DMS153 treated with DMSO at 0.1 percent for 48 hours (cell line): ENCODE data around the gene ITSN1.
"Not testable (repeated sequence)": the region's sequence is repeated elsewhere in the genome, so short reads cannot be mapped to it uniquely, and the experiment has no call there.

Source experiments
- DNase-seq: peaks from one replicate; lab custom pipeline; 2025; ENCODE audit not compliant: unreplicated experiment; lab: John Stamatoyannopoulos, UW

ITSN1 gene

GRCh38 chr21:33857846-33858666, 215.8 kb downstream of the ITSN1 start:
- DNase-seq: no peak

- DNase-seq: no peak
Observed at GRCh38 chr21:33858667-33859372, 216.5 kb downstream of the ITSN1 start.

- no peak for DNase-seq
Observed at GRCh38 chr21:33859373-33860102, 217.2 kb downstream of the ITSN1 start.

- no peak for DNase-seq
Observed at GRCh38 chr21:33860332-33860879, 218.1 kb downstream of the ITSN1 start.

- no peak for DNase-seq
Observed at GRCh38 chr21:33861125-33861524, 218.8 kb downstream of the ITSN1 start.

- DNase-seq: not testable (repeated sequence)
Observed at GRCh38 chr21:33863191-33863590, 220.9 kb downstream of the ITSN1 start.

- DNase-seq: no peak
Observed at GRCh38 chr21:33864150-33864549, 221.8 kb downstream of the ITSN1 start.

GRCh38 chr21:33865176-33865575, 222.9 kb downstream of the ITSN1 start:
- no peak for DNase-seq

- DNase-seq: no peak
Observed at GRCh38 chr21:33865996-33866575, 223.8 kb downstream of the ITSN1 start.

- DNase-seq: no peak
Observed at GRCh38 chr21:33866826-33867225, 224.5 kb downstream of the ITSN1 start.

GRCh38 chr21:33867868-33868267, 225.6 kb downstream of the ITSN1 start:
- not testable (repeated sequence) for DNase-seq

- peak; percentile 6 for DNase-seq
Observed at GRCh38 chr21:33869873-33870272, 227.6 kb downstream of the ITSN1 start.

GRCh38 chr21:33870768-33871167, 228.5 kb downstream of the ITSN1 start:
- DNase-seq: no peak

GRCh38 chr21:33871171-33871570, 228.9 kb downstream of the ITSN1 start:
- DNase-seq: no peak

GRCh38 chr21:33872881-33873515, 230.7 kb downstream of the ITSN1 start:
- DNase-seq: no peak

GRCh38 chr21:33874161-33874560, 231.9 kb downstream of the ITSN1 start:
- DNase-seq: no peak

GRCh38 chr21:33875026-33875695, 232.9 kb downstream of the ITSN1 start:
- DNase-seq: no peak

- no peak for DNase-seq
Observed at GRCh38 chr21:33878824-33879223, 236.5 kb downstream of the ITSN1 start.

GRCh38 chr21:33880626-33881025, 238.3 kb downstream of the ITSN1 start:
- no peak for DNase-seq
